Sciatic nerve (tissue), 2 donors: ENCODE data around the gene DISP1. TPM values are rescaled to one million over a fixed set of nuclear protein-coding genes. Genes with fewer than 3 reads are reported as not detected.

Experiments
- ATAC-seq: fragments of 200-7000 bp; cut with Tn5 transposase; one replicate; pipeline ENCODE4 v1.9.1; 2020; ENCODE audit warnings: mild to moderate bottlenecking, moderate library complexity
- DNase-seq: peaks from one replicate; pipeline ENCODE4 v3.0.0-alpha.2; 2020; ENCODE audit warnings: low spot score
- intact Hi-C: fragments of 100-400 bp; cut with DNase I; formaldehyde crosslinking; loops from one replicate; pipeline ENCODE4 v1.14.2; 2022
- total RNA-seq: library from RNA; stranded (reverse); fragmentation: NEBNext Ultra II Directional; extraction: Animal tissue kit (Norgen Biotek cat#: 25700); gene quantifications from one replicate; pipeline ENCODE4 v1.2.1, GENCODE V29; 2021
- donor health status: DM: no; HTN: no; CAD: no.
- donor health status: DM: no; HTN: no; CAD: no.

Gene DISP1
- total RNA-seq, 1 donor from 2014 or later, result 23.9 TPM

DNA sequence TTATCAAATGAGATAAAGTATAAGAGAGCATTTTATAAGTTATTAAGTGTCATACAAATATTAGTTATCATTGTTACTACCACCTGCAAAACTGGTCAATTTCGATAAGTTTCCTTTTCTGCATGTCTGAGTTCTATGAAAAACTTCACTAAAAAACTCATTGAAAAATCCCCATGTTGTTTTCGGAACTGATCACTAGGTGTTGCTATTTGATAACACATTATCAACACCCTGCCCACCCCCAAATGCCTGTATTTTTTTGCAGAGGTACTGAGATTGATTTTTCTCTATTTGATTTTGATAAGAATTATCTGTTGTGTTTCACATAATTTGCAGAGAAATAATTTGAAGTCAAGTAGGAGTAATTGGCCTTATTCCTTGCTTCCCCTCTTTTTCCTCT is 22.1 kb upstream of the DISP1 start:
- intact Hi-C loops, result loop anchor here (2.0 kb wide), 1 partner anchor 292 kb away; no protein-coding TSS in a partner anchor
- ATAC-seq (peak; percentile 76), DNase-seq (no peak)

DNA sequence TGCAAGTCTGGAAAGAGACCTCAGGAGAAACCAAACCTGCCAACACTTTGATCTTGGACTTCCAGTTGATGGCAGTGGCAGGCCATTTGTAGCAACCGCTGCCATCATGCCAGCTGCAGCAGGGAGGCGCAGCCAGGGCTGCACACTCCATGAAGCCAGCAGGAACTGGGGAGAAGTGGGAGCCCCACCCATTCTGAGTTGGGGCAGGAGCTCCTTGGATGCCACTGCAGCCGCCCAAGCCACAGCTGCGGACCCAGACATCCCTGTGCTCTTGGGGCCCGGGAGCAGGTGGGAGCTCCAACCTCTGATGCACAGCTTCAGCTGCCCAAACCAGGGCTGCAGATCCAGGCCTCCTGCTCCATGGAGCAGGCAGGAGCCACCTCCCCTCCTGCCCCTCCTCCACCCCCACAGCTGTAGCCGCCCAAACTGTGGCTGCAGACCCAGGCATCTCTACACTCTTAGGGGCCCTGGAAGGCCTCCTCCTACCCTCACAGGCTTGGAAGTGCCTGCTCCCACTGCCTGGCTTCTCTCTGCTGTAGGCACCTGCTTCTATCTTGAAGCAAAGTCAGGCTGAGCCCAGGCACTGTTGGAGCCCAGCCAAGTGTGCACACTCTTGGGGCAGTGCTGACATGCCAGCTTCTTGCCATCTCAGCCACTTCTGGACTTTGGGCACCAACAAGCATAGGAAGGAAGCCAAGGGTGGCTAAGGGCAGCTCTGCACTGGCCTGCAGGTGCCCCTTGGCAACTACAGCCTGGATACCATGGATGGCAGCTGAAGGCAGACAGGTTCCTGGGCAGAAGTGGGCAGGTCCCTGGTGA is 20.0 kb upstream of the DISP1 start:
- intact Hi-C loops, result no loop called here
- ATAC-seq (peak; percentile 33), DNase-seq (no peak)

- intact Hi-C loops, result no loop called here
- no peak for ATAC-seq
Observed at GRCh38 chr1:222798116-222798515, 16.7 kb upstream of the DISP1 start.

DNA sequence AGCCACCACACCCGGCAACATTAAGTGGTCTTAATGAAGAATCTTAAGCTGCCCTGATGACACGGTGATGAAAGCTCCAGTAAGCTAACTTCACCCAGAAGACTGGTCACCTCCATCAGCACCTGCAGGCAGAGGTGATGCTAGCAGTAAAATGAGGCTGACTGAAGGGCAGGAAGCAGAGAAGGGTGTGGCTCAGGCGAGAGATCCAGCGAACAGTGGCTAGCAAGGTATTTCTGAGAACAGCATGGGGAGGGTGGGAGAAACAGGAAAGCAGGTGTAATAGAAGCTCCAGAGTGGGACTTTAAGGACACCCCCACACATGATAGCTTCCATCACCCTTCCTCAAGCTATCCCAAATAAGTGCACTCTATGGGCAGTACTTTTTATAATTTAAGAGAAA is 15.9 kb upstream of the DISP1 start:
- intact Hi-C loops, result no loop called here
- ATAC-seq (no peak), DNase-seq (no peak)

More at GRCh38 chr1:222798116-222798515, 16.7 kb upstream of the DISP1 start:
- DNase-seq, result no peak

GRCh38 chr1:222801067-222801466 is 13.8 kb upstream of the DISP1 start:
- intact Hi-C loops, result no loop called here
- ATAC-seq (no peak), DNase-seq (no peak)

DNA sequence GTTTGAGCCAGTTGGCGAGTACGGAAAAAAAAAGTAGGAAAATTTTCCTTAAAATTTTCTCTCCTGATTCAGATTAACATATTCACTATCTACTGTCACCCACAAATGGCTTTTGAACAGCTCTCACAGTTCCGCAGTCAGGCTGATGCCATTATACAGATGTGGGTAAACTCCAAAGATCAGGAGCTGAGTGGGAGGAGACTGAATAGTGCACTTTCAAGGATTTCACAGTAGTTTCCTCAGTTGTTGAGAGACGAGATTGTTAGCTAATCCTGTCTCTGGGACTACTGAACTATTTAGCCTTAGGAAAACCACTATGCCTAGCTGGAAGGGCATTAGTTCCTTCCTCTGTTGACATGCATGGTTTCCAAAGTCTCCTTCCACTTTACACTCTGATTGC is 3.2 kb upstream of the DISP1 start:
- ATAC-seq, result no peak
- intact Hi-C loops, result no loop called here

DNA sequence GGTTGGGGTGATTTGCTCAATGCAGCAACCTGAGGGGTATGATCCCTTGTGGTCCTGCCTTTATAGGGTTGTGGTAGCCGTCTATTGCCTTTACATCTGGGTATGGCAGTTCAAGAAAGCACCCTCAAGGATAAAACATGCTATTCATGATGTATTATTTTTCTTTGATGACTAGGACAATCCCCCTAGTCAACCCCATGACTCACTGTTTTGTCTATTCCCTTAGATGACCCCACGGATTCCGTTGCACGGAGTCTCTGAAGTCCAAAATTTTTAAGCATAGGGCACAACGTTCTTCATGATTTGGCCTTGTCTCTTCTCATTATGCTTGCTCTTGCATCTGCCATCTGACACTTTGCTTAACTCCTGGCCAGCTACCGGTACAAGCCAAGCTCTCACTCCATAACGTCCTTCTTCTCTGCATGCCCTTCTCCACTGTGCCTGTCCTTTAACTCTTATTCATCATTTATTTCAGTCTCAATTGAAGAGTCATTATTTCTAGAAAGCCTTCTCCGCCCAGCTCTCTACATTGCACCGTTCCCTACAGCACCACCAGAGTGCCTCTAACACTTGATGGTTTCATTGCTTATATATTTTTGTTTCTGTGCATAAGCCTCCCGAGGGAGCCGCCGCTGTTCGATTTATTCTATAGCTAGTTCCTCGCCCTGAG is 838 bp upstream of the DISP1 start:
- intact Hi-C loops, result no loop called here
- peak; percentile 4 for ATAC-seq
- no peak for DNase-seq

More for the DNA sequence above, 3.2 kb upstream of the DISP1 start:
- DNase-seq, result no peak

DNA sequence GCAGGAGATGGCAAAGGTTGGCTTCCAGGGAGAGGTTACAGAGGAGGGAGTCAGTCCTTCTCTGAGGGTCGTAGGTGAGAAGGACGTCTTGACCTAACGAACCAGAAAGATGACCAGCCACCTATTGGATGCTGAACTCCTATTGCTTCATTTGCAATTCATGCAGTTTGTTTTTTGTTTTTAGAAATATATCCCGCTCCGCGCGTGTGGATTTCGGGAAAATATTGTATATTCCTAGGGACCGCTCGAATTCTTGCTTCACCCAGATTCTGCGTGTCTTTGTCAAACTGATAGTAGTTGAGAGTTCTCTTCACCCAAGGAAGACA is 564 bp downstream of the DISP1 start:
- intact Hi-C loops, result no loop called here
- ATAC-seq (no peak), DNase-seq (no peak)

GRCh38 chr1:222817529-222817928 is 2.7 kb downstream of the DISP1 start:
- ATAC-seq (no peak), DNase-seq (no peak)
- intact Hi-C loops, result no loop called here

GRCh38 chr1:222818171-222818570 is 3.3 kb downstream of the DISP1 start:
- intact Hi-C loops, result no loop called here
- ATAC-seq (no peak), DNase-seq (no peak)

GRCh38 chr1:222820171-222820712 is 5.4 kb downstream of the DISP1 start:
- ATAC-seq (no peak), DNase-seq (no peak)
- intact Hi-C loops, result no loop called here

GRCh38 chr1:222821239-222821638 is 6.4 kb downstream of the DISP1 start:
- ATAC-seq, result no peak

DNA sequence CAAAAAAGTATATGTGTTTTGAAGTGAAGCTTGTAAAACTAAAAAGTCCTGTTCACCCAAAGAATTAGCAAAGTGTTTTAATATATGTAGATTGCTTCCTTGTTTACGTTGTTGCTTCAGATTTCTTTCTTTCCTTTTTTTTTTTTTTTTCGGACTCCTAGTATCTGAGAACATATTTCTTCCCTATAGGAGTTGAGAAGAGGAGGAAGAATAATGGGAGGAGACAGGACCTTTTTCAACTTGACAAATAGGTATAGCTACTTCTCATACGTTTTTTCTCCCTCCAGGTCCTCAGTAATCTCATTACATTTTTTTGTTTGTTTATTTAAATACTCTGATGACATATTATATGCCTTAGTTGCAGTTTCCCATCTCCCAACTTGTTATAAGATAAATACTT is 8.9 kb downstream of the DISP1 start:
- ATAC-seq, result no peak
- intact Hi-C loops, result no loop called here
- no peak for DNase-seq

More at GRCh38 chr1:222821239-222821638, 6.4 kb downstream of the DISP1 start:
- intact Hi-C loops, result no loop called here
- DNase-seq, result no peak

GRCh38 chr1:222824641-222825040 is 9.8 kb downstream of the DISP1 start:
- ATAC-seq (no peak), DNase-seq (no peak)
- intact Hi-C loops, result no loop called here

DNA sequence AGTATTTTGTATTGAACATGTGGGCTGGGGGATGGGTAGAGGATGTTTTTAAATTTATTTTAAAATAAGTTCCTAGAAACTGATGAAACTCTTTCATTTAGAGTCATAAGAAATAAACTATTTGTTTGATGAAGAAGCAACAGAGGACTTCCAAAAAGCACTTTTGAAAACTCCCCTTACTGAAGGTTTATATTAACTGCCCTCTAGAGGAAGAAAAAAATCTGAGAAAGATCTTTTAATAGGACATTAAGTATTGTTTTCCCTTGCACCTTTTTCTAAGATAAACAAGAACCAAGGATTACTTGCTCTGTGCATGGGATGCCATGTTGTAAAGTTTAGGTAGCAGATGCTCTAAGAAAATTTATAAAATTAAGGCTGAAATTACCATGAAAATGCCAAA is 14.1 kb downstream of the DISP1 start:
- intact Hi-C loops, result no loop called here

DNA sequence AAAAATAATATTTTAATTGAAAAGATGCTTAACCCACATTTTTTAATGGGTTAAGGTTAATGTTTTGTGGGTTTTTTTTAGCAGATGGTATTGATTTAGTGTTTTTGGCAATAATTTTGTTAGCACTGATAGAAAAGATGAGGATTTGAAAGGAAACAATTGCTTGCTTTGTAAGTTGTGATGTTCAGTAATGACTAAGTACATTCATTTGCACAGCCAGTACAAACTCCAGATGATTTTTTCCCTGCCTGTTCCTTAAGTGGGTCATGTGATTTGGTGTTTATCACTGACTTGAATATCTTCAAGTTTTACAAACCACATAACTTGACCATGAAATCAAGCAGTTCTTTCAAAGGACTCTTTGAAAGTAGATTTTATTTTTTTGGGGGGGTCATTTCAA is 15.0 kb downstream of the DISP1 start:
- intact Hi-C loops, result no loop called here
- ATAC-seq (peak; percentile 96), DNase-seq (no peak)

More for the DNA sequence above, 14.1 kb downstream of the DISP1 start:
- ATAC-seq (no peak), DNase-seq (no peak)

- no peak for ATAC-seq
Observed at GRCh38 chr1:222833356-222833876, 18.6 kb downstream of the DISP1 start.

DNA sequence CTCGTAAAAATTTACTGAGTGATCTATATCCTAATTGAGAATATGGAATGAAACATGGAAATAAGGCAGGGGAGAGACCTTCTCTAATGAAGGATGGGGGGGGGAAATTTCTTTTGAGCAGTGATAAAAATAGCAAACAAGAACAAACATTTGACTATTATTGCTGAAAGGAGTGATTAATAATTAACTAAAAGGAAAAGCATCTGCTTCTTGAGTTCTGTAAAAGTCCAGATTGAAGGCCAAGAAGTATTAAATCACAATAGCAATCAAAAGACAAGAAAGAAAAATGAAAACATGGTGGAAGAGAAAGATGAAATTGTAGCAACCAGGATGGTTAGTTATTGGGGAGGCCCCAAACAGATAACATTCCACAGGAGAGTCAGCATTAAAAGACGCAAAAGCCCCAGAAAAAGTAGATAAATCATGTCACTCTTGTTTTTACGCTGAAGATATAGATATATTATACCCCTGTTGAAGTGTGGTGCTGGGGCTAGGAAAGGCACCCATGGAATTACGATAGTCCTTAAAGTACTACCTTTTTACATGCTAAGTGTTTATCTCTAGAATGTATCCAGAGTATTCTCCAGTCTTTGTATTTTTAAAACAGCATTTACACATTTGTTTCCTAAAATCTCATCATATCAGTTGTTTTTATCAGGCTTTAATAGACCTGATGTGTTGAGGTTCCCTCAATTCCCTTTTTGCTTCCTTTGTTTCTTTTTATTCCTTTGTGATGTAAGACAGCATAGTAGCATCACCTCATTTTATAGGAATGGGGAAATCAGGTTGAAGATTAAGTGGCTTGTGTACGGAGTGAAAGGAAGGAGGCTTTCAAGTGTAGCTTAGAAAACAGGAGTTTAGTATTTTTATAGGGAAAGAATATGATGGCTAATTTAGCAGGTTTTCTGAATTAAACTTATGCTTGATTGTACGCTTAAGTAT is 28.9 kb downstream of the DISP1 start:
- ATAC-seq, result peak; percentile 67
- intact Hi-C loops, result no loop called here

More at GRCh38 chr1:222833356-222833876, 18.6 kb downstream of the DISP1 start:
- intact Hi-C loops, result no loop called here
- no peak for DNase-seq

DNA sequence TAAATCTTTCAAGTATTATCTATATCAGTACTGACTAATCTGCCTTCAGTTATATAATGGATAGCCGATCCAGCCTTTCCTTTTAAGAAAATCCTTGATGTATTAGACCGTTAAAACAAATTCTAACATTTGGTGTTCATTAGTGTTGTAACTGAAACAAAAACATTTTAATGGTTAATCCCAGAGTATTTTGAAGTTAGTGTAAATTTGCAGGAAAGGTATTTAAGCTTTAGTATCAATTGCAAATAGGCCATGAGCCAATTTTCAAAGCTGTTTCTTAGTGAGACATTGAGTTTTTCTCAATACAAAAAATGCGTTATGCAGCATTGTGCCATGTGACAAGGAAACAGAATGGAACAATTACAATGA is 29.6 kb downstream of the DISP1 start:
- ATAC-seq (no peak), DNase-seq (no peak)
- intact Hi-C loops, result no loop called here

More for the DNA sequence above, 28.9 kb downstream of the DISP1 start:
- no peak for DNase-seq
